HG03520 (cell line): Measurements from ENCODE around the gene HOXC9.
"Not testable (repeated sequence)": the region's sequence is repeated elsewhere in the genome, so short reads cannot be mapped to it uniquely, and the experiment has no call there.

Experiments
- ATAC-seq: cut with Tn5 transposase; IDR thresholded peaks from one replicate; pipeline ENCODE4 v1.9.1; 2021; ENCODE audit warnings: mild to moderate bottlenecking, moderate library complexity; ENCODE audit not compliant: unreplicated experiment

Gene HOXC9

GRCh38 chr12:54036620-54037359 is 36.8 kb downstream of the HOXC9 start:
- no peak for ATAC-seq

DNA sequence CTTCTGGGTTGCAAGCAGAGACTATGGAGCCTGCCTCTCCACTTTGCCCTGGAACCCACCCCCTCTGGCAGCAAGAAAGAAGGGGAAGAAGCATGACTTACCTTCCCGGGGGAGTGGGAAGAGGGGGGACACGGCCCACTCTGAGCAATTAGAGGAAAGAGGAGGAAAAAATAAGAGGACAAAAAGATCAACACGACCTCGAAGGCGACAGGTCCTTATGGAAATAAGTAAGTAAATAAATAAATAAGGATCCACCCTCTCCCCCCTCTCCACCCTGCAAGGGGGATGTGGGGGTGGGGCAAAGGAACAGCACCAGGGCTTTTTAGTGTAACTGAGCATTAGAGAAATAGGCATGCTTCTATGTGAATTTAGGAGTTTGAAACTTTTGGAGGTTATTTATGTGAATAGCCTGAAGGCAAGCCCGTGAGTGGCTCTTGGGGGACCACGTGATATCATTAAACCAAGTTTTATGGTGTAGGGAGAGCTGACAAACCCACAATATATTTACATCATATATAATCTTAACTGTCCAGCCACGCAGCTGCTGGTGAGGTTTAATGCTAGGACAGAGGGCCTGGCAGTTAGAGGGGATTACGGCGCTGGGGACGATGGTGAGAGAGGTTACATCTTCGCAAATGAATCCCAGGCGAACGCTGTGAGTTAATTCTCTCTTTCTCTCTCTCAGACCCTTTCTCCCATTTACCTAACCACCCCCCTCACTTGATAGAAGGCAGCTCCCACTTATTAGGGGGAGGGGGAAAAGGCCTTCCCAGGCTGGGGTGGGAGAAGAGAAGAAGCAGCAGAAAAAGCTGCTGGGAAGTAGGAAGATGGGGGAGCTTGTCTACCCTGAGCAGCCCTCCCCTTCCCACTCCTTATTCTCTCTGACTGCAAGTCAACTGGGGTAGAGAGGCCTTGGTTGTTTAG is 37.7 kb downstream of the HOXC9 start:
- ATAC-seq = no peak

DNA sequence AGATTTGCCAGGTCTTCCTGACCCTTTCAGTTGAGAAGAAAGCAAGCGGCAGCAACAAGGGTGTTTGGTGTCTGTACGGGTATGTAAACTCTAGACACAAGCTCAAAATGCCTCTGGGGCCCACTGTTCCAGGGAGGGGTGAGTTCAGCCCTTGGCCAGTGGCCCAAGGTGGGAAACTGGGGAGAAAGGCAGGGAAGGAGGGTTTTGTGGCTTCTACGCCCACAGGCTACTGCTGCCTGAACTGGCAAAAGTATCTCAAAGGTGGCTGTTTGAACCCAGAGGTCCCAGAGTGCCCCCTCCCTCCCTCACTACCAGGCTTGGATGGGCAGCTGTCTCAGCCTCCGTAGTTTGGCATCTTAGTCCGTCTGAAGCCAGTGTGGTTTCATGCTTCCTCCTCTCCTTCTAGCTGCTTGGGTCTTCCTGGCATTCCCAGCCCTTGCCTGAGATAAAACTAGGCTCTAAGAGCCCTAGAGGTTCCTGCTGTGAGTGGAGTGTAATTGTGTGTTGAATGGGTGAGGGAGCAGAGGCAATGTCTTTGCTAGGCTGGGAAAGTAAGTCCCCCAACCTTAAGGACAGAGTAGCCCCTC is 38.4 kb downstream of the HOXC9 start:
- no peak for ATAC-seq

DNA sequence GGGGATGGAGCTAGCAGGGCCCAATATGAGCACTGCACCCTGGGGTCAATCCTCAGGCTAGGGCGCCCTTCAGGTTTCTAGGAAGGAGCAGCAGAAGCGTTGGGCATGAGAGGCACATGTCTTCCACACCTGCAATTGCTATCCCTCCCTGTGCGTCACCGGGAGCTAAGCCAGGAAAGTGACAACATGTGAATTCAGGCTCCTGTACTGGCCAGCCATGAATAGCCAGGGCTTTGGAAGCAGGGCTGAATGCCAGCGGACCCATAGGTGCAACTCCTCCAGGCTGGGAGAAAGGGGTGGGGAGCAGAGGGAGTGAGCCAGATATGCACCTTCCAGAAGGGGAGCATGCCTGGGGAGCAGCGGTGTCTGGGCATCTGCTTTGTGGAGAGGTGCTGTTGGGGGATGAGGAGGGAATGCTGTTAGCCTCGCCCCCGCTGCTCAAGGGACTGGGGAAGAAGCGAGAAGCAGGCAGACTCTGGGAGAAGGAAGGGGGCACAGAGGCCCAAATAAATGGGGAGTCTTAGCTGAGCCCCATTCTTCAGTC is 39.0 kb downstream of the HOXC9 start:
- no peak for ATAC-seq

DNA sequence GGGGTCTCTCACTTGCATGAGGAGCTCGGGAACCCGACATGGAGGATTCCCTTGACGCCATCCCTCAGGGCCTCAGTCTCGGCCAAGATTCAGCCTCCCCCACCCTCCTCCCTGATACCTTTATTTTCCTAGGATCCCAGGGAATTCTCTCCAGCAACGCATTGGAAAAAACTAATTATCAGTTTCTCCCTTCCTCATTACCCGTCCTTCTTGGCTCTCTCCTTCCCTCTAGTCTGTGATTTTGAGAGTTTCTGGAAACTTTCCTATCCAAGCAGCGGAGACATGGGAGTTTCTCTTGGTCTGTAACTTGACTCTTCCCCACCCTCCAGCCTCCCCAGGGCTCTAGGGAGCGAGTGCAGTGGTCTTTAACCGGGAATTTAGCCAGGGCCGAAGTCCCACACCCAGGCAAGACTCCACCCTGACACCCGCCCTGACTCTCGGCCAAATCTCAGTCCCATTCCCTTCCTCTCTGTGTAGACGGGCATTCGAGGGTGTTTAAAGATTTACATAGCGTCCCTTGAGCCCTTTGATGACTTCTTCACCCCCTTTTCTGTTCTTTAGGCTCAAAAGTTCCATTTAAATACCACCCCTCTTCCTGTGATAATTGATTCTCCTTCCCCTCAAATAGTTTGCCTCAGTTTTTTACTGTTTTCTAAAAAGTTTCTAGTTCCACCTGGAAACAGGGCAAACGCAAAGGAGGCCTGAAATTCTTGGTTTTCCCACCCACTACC is 39.6 kb downstream of the HOXC9 start:
- no peak for ATAC-seq

GRCh38 chr12:54040148-54040494 is 40.2 kb downstream of the HOXC9 start:
- ATAC-seq = no peak

DNA sequence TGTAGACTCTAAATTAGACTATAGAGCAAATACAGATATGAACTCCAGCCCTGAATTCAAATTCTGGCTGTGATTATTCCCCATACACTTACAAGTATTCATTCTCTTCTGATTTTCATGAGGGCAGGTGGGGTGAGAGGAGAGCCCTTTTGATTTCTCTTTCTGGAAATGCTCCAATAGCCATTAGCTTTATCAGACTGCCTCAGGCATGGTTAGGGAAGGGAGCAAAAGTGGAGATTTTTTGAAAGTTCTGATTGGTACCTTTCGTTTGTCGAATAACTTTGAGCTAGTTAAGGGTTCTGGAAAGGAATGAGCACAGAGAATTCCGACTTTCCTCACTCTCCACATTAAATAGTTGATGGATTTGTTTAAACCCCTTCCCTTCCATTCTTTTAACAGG is 40.7 kb downstream of the HOXC9 start:
- no peak for ATAC-seq

DNA sequence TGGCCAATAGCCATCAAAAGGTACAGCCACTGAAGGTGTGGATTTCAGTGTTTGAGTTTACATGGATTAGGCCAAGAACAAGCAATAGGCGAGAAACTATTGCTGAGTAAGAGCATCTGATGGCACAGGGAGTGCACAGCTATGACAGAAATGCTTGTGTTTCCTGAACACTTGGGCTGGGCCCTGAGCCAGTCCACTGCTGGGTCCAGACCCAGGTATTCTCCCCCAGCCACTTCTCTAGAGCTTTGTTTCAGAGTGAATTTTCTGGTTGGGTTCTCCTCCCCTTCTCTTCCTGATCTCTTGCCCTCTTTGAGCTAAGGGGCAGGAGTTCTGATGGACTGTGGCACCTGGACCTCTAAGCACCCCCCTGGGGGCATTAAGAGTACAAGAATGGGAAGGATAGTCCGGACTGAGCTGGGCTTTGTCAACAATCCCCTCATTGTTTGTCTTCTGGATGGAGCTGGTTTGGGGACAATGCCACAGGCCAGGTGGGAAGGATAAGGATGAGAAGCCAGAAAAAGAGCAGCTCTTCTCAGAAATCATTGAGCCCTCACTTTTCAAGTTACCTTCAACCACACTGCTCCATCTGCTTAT is 41.2 kb downstream of the HOXC9 start:
- ATAC-seq = no peak

GRCh38 chr12:54042033-54042432 is 42.1 kb downstream of the HOXC9 start:
- ATAC-seq = not testable (repeated sequence)

GRCh38 chr12:54042970-54043853 is 43.3 kb downstream of the HOXC9 start:
- no peak for ATAC-seq

GRCh38 chr12:54044425-54045103 is 44.6 kb downstream of the HOXC9 start:
- ATAC-seq = no peak

DNA sequence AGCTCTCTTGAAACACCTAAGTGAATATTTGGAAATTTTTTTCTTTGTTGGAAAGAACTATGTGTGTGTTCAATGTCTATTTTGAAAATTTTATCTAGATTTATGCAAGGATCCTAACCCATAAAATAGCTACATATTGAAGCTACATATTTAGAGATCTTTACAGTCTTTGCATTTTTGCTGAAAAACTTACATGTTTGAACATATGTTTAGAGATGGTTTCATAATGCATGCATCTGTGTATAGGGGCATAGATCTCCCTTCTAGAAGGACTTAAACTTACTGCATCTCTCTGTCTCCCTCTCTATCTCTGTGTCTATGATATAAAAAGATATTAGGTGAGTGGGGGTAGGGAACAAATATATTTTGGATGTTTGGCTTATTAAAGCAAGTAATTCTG is 45.4 kb downstream of the HOXC9 start:
- ATAC-seq = no peak

GRCh38 chr12:54045868-54046521 is 46.0 kb downstream of the HOXC9 start:
- no peak for ATAC-seq

- ATAC-seq = no peak
These were observed 46.8 kb downstream of the HOXC9 start for GRCh38 chr12:54046809-54047159.

DNA sequence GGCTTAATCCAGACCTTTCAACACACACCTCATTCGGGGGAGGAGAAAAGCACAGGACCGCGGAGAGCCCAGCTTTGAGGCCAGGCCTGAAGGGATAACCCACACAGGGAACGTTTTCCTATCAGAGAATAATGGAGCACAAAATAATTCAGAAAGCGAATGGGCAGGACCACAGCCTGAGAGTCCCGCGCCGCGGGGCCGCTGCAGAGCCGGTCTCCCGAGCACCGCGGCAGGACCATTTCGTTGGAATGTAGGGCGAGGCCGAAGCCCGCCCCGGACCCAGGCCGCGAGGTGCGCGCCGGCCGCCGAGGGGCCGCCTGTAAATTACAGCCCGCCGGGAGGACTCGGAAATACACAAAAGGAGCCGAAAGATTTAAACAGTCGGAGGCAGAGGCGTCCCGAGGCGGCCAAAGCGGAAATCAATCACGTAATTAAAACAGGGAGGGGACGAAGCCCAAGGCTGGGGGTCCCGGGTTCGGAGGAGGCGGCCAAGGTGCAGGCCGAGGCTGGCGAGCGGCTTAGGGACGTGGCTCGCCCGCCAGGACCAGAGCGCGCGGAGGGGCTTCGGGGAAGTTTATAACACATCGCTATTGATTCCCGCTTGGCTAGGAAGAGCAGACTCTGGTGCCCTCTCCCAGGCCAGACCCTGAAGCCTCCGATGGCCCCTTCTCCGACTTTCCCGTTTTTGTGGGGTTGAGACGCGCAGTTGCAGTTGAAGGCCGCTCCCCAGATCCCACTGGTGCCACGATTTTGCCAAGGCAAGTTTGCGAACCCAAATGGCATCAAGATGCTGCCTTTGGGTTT is 47.4 kb downstream of the HOXC9 start:
- no peak for ATAC-seq

DNA sequence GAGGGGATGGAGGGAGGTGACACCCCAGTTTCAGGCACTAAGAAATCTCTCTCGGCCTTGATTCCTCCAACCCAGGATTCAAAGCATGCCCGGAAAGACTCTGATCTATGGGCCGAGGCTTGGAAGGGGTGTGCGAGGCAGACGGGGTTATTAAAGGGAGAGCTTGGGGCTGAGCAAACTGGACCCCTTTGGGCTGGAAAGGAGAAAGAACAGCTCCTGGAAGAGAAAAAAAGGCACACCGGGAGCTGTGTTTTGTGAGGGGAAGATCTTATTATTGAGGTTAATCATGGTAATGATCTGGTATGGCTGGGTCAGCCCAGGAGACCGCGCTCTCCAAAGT is 48.0 kb downstream of the HOXC9 start:
- ATAC-seq = no peak

- ATAC-seq = no peak
These were observed 48.6 kb downstream of the HOXC9 start for GRCh38 chr12:54048406-54049093.
